Measurements from ENCODE around the gene PTPRU.

PTPRU gene

DNA sequence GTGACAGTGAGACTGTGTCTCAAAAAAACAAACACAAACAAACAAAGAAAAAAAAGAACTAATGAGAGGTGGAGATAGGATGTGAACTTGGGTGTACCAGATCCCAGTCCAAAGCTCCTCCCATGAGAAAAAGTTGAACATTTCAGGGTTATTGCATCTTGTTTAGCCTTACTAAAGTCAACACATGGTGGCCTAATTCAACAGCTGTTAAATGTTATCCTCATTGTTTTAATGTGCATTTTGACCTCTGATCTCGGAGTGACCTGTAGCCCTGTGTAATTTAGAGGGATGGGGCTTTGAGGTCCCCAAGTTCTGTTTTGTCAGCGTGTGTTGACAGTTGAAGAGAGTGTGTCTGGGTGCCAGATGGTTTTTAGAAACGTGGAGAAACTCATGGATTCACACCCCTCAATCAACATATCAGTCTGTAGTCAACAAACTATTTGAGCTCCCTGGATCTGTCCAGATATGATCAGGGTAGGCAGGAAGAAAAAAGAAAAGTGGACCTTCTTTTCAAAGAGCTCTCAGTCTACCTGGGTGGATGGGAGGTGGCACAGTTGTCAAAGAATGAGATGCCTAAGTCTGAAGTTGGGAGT is 34.7 kb downstream of the PTPRU start:
- no peak for DNase-seq

GRCh38 chr1:29271724-29272123 is 35.4 kb downstream of the PTPRU start:
- no peak for DNase-seq

- no peak for DNase-seq
Observed at GRCh38 chr1:29272147-29272907, 36.0 kb downstream of the PTPRU start.

DNA sequence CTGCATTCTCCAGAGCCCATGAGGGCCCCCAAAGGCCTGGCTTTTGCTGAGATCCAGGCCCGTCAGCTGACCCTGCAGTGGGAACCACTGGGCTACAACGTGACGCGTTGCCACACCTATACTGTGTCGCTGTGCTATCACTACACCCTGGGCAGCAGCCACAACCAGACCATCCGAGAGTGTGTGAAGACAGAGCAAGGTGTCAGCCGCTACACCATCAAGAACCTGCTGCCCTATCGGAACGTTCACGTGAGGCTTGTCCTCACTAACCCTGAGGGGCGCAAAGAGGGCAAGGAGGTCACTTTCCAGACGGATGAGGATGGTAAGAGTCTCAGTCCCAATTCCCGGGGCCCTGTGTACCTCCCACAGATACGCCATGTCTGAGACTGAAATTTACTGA is 39.1 kb downstream of the PTPRU start:
- no peak for DNase-seq

DNA sequence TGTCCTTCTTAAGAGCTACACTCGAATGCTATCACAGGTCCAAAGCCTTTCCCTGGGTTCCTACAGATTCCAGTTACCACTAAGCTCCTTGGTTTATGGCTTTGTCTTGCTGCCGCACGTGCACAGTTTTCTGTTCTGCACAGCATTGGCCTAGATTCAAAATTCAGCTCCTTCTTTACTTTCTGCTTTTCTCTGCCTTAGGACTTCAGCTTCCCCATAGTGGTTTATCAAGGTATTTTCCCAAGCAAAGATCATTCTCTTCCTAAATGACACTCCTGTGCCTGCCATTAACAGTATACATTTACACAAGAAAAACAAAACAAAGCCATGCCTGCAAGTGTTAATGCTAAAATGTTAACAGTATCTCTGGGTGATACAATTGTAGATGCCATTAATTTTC is 41.8 kb downstream of the PTPRU start:
- no peak for DNase-seq

DNA sequence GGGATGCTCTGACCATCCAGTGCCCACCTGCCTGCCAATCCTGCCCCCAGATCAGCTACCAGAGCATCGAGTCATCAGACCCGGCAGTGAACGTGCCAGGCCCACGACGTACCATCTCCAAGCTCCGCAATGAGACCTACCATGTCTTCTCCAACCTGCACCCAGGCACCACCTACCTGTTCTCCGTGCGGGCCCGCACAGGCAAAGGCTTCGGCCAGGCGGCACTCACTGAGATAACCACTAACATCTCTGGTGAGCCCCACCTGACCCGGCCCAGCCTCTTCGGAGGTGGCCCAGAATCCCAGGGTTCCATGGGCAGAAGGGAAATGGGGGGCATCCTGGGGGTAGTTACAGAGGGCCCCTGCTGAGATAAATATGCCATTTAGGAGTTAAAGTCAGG is 43.1 kb downstream of the PTPRU start:
- no peak for DNase-seq

DNA sequence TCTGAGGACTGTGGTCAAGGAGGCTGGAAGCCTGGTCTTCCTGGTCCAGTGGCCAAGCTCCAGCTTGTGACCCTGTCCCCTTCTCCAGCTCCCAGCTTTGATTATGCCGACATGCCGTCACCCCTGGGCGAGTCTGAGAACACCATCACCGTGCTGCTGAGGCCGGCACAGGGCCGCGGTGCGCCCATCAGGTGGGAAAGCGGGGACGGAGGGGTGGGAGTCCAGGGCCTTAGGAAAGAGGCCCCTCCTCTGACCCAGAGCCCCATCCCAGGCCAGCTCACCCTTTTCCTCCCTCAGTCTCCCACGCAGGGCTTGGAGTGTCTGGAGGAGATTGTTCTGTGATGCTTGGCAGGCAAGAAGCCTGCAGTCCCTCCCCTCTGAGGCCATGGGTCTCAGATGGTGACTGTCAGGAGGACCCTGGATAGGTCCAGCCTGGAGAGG is 43.6 kb downstream of the PTPRU start:
- no peak for DNase-seq

- DNase-seq, result no peak
Observed at GRCh38 chr1:29280409-29281131, 44.2 kb downstream of the PTPRU start.

DNA sequence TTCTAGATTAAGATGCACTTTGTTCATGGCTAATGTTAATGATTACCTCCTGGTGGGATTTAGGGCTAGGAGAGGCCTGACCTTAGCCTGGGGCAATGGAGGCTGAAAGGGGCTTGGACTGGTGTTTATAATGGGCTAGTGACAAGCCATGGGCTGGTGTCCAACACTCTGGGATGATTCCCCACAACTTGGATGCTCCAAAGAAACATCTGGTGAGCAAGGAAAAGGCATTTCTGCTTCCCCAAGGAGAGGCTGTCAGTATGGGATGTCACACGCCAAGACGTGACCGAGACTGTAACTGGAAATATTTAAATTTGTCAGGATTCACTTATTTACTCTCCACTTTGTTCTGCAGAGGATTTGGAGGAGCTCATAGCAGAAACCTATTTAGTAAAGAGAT is 45.2 kb downstream of the PTPRU start:
- no peak for DNase-seq

DNA sequence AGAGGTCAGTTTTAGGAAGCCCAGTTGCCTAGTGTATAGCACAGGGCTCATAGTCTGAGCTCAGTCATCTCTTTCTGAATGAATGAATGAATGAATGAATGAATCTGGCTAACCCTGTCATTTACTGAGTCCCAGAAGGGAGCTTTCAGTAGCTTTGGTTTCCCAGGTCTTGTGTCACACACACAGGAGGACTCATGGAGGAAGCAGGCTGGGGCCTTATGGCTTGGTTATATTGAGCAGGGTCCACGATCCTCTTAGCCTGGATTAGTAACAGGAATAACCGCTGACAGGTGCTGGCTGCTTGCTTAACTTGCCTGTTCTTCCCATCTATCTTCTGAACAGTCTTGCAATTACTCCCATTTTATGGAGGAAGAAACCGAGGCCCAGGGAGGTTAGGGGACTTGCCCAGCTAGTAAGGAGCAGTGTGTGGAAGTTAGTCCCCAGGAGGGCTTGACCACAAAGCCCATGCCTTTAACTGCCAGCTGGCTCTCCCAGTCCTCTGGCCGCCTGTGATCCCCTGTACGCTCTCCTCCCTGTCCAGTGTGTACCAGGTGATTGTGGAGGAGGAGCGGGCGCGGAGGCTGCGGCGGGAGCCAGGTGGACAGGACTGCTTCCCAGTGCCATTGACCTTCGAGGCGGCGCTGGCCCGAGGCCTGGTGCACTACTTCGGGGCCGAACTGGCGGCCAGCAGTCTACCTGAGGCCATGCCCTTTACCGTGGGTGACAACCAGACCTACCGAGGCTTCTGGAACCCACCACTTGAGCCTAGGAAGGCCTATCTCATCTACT is 46.0 kb downstream of the PTPRU start:
- no peak for DNase-seq

DNA sequence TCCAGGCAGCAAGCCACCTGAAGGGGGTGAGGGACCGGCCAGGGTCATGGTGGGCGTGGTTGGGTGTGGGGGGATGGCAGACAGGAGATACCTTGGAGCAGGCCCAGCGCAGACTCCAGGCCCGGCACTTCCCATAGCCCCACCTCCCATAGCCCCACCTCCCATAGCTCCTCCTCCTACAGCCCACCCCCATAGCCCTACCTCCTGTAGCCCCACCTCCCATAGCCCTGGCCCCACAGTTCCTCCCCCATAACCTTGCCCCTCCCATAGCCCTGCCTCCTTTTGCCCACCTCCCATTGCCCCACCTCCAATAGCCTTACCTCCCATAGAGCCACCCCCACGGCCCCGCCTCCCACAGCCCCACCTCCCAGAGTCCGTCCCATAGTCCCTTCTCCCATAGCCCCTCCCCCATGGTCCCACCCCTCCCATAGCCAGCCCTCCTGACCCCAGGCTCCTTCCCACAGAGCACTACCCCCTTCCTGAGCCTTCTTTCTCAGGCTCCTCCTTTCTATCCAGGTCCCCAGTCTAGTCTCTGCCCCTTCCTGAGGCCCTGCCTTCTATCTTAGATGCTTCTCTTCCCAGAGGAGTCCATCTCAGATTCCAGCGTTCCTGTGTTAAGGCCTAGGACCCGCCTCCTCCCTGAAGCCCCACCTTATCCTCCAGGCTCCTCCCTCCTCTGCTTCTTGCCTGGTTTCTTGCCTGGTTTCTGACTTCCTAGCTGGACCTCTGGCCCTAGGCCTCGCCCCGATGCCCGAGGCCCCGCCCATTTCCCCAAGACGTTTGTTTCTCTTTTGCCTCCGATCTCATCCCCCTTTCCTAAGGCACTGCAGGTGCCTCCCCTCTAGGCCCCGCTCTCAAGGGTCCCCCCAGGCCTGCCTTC is 46.8 kb downstream of the PTPRU start:
- peak in 1 of 5 donors; percentile 13 for DNase-seq

- DNase-seq, result no peak
Observed at GRCh38 chr1:29283804-29284195, 47.5 kb downstream of the PTPRU start.

DNA sequence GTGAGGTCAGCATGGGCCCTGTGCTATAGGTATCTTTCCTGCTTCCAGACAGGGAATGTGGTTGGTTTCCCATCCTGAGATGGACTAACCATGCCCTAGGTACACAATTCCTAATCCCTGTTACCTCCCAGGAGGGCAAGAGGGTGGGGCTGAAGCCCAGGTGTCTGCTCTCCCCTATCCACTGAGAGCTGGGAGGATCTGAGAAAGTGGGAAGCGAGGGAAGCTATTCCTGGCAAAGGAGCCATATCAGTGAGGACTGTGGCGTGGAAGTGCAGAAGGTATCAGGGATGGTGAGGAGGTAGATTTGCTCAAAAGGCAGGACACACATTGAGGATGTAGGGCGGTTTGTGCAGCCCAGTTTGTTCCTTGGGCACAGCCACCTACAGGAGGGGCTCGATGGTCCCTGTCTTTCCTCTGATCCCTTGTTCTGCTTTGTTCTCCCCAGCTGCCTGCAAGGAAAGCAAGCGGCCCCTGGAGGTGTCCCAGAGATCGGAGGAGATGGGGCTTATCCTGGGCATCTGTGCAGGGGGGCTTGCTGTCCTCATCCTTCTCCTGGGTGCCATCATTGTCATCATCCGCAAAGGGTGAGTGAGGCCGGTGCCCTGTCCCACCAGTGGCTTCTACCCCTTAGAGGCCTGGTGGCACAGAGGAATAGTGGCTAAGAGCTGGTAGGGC is 48.1 kb downstream of the PTPRU start:
- DNase-seq, result no peak

GRCh38 chr1:29284961-29285560 is 48.7 kb downstream of the PTPRU start:
- DNase-seq, result no peak

- no peak for DNase-seq
Observed at GRCh38 chr1:29285771-29286170, 49.4 kb downstream of the PTPRU start.

GRCh38 chr1:29286194-29286767 is 50.0 kb downstream of the PTPRU start:
- no peak for DNase-seq

DNA sequence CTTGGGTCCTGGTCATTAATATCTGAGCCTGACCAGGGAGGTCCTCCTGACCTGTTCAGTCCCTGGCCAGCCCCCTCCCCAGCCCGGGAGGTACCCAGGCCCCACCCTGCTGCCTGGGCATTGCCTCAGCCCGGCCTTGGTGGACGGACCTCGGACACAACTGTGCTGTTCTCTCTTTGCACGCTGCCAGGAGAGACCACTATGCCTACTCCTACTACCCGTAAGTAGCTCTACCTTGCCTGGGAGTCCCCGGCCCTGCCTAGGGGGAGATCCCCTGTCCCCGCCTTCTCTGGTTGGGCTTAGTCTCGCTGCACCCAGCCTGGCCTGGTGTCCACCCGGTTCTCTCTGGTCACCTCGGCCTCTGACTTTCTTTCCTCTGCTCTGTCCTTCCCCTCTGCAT is 53.2 kb downstream of the PTPRU start:
- no peak for DNase-seq

DNA sequence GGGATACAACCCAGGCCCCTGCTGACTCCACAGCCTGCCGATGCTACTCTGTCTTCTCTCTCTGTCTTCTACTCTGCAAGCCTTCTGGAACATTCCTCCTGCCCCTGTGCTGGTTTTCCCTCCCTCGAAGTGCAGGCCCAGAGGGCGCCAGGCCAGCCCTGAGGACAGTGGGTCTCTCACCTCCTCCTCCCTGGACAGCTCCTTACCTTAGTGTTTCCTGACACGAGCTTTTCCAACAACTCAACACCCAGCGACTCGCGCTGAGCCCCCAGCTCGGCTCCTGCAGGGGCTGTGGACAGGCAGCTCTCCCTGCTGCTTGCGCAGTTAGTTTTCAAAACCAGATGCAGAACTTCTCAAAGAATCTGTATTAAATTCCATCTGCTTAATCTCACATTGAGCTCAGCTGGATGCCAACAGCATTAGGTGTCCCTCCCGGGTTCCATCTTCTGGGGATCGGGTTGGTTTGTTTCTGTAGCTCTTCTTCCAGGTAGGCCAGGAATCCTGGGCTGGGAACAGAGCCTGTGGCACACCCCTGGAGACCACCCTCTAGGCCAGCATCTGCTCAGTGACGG is 54.2 kb downstream of the PTPRU start:
- no peak for DNase-seq

DNA sequence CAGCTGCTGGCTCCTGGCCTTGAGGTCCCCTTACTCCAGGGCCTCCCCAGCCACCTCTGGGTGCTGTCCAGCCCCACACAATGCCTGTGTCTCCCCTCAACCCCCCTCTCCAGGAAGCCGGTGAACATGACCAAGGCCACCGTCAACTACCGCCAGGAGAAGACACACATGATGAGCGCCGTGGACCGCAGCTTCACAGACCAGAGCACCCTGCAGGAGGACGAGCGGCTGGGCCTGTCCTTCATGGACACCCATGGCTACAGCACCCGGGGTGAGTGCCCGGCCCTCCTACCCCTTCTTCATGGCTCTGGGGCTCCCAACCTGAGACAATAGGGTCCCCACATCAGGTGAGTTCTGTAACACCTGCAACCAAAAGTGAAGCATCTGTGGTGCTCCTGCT is 55.4 kb downstream of the PTPRU start:
- DNase-seq, result no peak

GRCh38 chr1:29292344-29292743 is 56.0 kb downstream of the PTPRU start:
- DNase-seq, result no peak

Measured in T-helper 1 cell (primary cell).